Measurements from ENCODE around the gene RUNDC3A. TPM values are rescaled to one million over a fixed set of nuclear protein-coding genes. Genes with fewer than 3 reads are reported as not detected.

The RUNDC3A gene
- total and polyA plus RNA-seq, 2 of the 13 experiments (the other 11 are each of a cell fraction or from before 2014, with no cell fraction given) = 0.25 TPM; not detected in 1

DNA sequence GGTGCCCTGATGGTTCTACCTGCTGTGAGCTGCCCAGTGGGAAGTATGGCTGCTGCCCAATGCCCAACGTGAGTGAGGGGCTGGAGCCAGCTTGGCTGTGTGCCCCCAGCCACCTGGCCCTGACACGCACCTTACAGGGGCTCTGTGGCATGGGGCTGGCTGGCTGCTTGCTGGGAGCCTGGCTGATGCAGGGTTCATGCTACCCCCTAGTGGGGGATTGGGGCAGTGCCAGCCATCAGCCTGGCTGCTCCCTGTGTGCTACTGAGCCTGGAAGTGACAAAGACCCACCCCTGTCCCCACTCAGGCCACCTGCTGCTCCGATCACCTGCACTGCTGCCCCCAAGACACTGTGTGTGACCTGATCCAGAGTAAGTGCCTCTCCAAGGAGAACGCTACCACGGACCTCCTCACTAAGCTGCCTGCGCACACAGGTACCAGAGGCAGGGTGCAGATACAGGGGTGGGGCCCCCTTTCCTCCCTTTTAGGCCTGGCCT lies 42.4 kb downstream of the RUNDC3A start:
- Histone ChIP-seq H3K36me3 (replicated peaks in 1 of 2; ENCODE audit: control insufficient read depth in 1 of 2, insufficient read depth in 2 of 2, low read length in 2 of 2) (peaks cover 9 to 30% of the 10 kb centered on the region in 2 experiments), H2AFZ (ENCODE audit: low read length) (no peak overlapping the region), H3K9me3 (ENCODE audit: low read length) (no peaks in the 10 kb centered on the region), H3K4me3 (replicated peaks in 1 of 3; ENCODE audit: insufficient read depth in 1 of 3, low read depth in 2 of 3, low read length in 3 of 3) (no peak overlapping the region), H3K9ac (ENCODE audit: insufficient read depth, low read depth, low read length) (no peak overlapping the region), H3K4me2 (ENCODE audit: low read depth, low read length) (no peak overlapping the region), H4K20me1 (ENCODE audit: insufficient read depth, low read length) (no peaks in the 10 kb centered on the region), H3K27me3 (ENCODE audit: control insufficient read depth in 1 of 2, insufficient read depth in 2 of 2, low read length in 2 of 2) (peaks cover 8 to 10% of the 10 kb centered on the region in 2 experiments; a peak in 3 of 5 replicates), H3K79me2 (ENCODE audit: insufficient read depth, low read length) (no peaks in the 10 kb centered on the region), H3K27ac (ENCODE audit: extremely low read length, insufficient read depth, low read length) (no peak overlapping the region), H3K4me1 (ENCODE audit: insufficient read depth, low read length) (peaks cover 15% of the 10 kb centered on the region)
- DNase-seq (ENCODE audit: low spot score) = peak; percentile 57
- peak; percentile 83 for FAIRE-seq
- POLR2A ChIA-PET = no interaction called here
- in situ Hi-C loops (cut with HindIII; ENCODE audit: extremely low pct_ligation_motif_present, low pct_unique_long_range_greater_than_20kb) = no loop called here
- CTCF ChIA-PET (ENCODE audit: low intra/inter-chr PET ratio, low total read pairs) = interaction anchor here (0.6 to 1.2 kb wide), 3 partner anchors 21 to 147 kb away, joined by 3 to 5 read pairs (median 4); no protein-coding TSS in a partner anchor
- intact Hi-C loops (cut with micrococcal nuclease; ENCODE audit: unreplicated experiment) = loop anchor here (10.0 kb wide), 1 partner anchor 174 kb away; no protein-coding TSS in a partner anchor
- peak; percentile 75 for ATAC-seq
- WGBS (ENCODE audit: low lambda C conversion rate) = 100% methylated on average over 3 of the region's 6 CpGs
- no TSS peak for BruUV-seq (replicated peaks)
- TF ChIP-seq MED1 (CRISPR knock-in tag; IDR thresholded peaks at IDR 0.05) (peak; percentile 38; the same call in 1 of the 2 replicates), HOXA9 (CRISPR knock-in tag; IDR thresholded peaks at IDR 0.05; ENCODE audit: borderline replicate concordance) (no peak), ZNF850 (CRISPR knock-in tag; conservative IDR thresholded peaks at IDR 0.05) (no peak), CBX1 (IDR thresholded peaks at IDR 0.05; ENCODE audit: low read depth) (peak; percentile 37), SAP130 (CRISPR knock-in tag; IDR thresholded peaks at IDR 0.05; ENCODE audit: low read depth) (peak; percentile 26; the same call in 1 of the 2 replicates), ISX (CRISPR knock-in tag; conservative IDR thresholded peaks at IDR 0.05) (no peak), GATAD1 (CRISPR knock-in tag; IDR thresholded peaks at IDR 0.05) (peak; percentile 55), KDM2A (CRISPR knock-in tag; IDR thresholded peaks at IDR 0.05; ENCODE audit: borderline replicate concordance, low read depth) (peak; percentile 28; the same call in 1 of the 2 replicates), HCFC1 (IDR thresholded peaks at IDR 0.05; ENCODE audit: low read depth, low read length) (no peak), YEATS4 (CRISPR knock-in tag; IDR thresholded peaks at IDR 0.05; ENCODE audit: borderline replicate concordance) (no peak), ZNF34 (CRISPR knock-in tag; IDR thresholded peaks at IDR 0.05; ENCODE audit: borderline replicate concordance) (no peak), SMAD3 (CRISPR knock-in tag; IDR thresholded peaks at IDR 0.05) (no peak)
- TF ChIP-seq, protein P1, sequence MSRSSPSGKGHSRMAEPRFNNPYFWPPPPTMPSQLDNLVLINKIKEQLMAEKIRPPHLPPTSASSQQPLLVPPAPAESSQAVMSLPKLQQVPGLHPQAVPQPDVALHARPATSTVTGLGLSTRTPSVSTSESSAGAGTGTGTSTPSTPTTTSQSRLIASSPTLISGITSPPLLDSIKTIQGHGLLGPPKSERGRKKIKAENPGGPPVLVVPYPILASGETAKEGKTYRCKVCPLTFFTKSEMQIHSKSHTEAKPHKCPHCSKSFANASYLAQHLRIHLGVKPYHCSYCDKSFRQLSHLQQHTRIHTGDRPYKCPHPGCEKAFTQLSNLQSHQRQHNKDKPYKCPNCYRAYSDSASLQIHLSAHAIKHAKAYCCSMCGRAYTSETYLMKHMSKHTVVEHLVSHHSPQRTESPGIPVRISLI (CRISPR knock-in tag; IDR thresholded peaks at IDR 0.05; ENCODE audit: borderline replicate concordance) = no peak
- TF ChIP-seq, protein P2, sequence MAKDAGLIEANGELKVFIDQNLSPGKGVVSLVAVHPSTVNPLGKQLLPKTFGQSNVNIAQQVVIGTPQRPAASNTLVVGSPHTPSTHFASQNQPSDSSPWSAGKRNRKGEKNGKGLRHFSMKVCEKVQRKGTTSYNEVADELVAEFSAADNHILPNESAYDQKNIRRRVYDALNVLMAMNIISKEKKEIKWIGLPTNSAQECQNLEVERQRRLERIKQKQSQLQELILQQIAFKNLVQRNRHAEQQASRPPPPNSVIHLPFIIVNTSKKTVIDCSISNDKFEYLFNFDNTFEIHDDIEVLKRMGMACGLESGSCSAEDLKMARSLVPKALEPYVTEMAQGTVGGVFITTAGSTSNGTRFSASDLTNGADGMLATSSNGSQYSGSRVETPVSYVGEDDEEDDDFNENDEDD (CRISPR knock-in tag; IDR thresholded peaks at IDR 0.05; ENCODE audit: borderline replicate concordance) = no peak
- TF ChIP-seq, protein P3, sequence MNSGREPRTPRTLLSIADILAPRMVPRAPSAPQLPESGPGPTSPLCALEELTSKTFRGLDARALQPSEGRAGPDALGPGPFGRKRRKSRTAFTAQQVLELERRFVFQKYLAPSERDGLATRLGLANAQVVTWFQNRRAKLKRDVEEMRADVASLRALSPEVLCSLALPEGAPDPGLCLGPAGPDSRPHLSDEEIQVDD (CRISPR knock-in tag; IDR thresholded peaks at IDR 0.05; ENCODE audit: borderline replicate concordance) = no peak
- TF ChIP-seq, protein P4, sequence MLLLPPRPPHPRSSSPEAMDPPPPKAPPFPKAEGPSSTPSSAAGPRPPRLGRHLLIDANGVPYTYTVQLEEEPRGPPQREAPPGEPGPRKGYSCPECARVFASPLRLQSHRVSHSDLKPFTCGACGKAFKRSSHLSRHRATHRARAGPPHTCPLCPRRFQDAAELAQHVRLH (CRISPR knock-in tag; IDR thresholded peaks at IDR 0.05; ENCODE audit: borderline replicate concordance, low read depth) = no peak
- TF ChIP-seq, protein P5, sequence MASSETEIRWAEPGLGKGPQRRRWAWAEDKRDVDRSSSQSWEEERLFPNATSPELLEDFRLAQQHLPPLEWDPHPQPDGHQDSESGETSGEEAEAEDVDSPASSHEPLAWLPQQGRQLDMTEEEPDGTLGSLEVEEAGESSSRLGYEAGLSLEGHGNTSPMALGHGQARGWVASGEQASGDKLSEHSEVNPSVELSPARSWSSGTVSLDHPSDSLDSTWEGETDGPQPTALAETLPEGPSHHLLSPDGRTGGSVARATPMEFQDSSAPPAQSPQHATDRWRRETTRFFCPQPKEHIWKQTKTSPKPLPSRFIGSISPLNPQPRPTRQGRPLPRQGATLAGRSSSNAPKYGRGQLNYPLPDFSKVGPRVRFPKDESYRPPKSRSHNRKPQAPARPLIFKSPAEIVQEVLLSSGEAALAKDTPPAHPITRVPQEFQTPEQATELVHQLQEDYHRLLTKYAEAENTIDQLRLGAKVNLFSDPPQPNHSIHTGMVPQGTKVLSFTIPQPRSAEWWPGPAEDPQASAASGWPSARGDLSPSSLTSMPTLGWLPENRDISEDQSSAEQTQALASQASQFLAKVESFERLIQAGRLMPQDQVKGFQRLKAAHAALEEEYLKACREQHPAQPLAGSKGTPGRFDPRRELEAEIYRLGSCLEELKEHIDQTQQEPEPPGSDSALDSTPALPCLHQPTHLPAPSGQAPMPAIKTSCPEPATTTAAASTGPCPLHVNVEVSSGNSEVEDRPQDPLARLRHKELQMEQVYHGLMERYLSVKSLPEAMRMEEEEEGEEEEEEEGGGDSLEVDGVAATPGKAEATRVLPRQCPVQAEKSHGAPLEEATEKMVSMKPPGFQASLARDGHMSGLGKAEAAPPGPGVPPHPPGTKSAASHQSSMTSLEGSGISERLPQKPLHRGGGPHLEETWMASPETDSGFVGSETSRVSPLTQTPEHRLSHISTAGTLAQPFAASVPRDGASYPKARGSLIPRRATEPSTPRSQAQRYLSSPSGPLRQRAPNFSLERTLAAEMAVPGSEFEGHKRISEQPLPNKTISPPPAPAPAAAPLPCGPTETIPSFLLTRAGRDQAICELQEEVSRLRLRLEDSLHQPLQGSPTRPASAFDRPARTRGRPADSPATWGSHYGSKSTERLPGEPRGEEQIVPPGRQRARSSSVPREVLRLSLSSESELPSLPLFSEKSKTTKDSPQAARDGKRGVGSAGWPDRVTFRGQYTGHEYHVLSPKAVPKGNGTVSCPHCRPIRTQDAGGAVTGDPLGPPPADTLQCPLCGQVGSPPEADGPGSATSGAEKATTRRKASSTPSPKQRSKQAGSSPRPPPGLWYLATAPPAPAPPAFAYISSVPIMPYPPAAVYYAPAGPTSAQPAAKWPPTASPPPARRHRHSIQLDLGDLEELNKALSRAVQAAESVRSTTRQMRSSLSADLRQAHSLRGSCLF (CRISPR knock-in tag; IDR thresholded peaks at IDR 0.05; ENCODE audit: borderline replicate concordance) = no peak
